ENCODE measurements around the gene STRAP. TPM values are rescaled to one million over a fixed set of nuclear protein-coding genes. Genes with fewer than 3 reads are reported as not detected.

STRAP gene
- polyA plus RNA-seq, 1 of the 3 experiments (the other 2 are of a cell fraction): 85.6 TPM

GRCh38 chr12:15882118-15882971, at the start of gene STRAP (continued):
- no peak for TF ChIP-seq REST (IDR thresholded peaks at IDR 0.05; ENCODE audit: low read depth, low read length)
- TF ChIP-seq, protein P1, sequence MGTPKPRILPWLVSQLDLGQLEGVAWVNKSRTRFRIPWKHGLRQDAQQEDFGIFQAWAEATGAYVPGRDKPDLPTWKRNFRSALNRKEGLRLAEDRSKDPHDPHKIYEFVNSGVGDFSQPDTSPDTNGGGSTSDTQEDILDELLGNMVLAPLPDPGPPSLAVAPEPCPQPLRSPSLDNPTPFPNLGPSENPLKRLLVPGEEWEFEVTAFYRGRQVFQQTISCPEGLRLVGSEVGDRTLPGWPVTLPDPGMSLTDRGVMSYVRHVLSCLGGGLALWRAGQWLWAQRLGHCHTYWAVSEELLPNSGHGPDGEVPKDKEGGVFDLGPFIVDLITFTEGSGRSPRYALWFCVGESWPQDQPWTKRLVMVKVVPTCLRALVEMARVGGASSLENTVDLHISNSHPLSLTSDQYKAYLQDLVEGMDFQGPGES (IDR thresholded peaks at IDR 0.05; ENCODE audit: low read depth, low read length): no peak
- no peak for TF ChIP-seq CTCF (IDR thresholded peaks at IDR 0.05)
- TF ChIP-seq POLR2AphosphoS5 (IDR thresholded peaks at IDR 0.05; ENCODE audit: low read depth, low read length): peak; percentile 98
- 0 out of 2 replicates have a peak, but pooled peaks have one; percentile 8 for TF ChIP-seq GATA2 (CRISPR knock-in tag; IDR thresholded peaks at IDR 0.05)
- TF ChIP-seq JUND (IDR thresholded peaks at IDR 0.05): no peak
- peak; percentile 91 for TF ChIP-seq GABPA (IDR thresholded peaks at IDR 0.05; ENCODE audit: low read depth)
- TF ChIP-seq MEF2A (IDR thresholded peaks at IDR 0.05; ENCODE audit: borderline replicate concordance, low read depth): no peak
- TF ChIP-seq TCF12 (IDR thresholded peaks at IDR 0.05): no peak

- H3K9me3 ChIP-seq: no peaks in the 10 kb centered on the region
- no peaks in the 10 kb centered on the region for H3K36me3 ChIP-seq (replicated peaks in 1 of 2; ENCODE audit: control insufficient read depth in 1 of 2, insufficient read depth in 2 of 2, low read length in 1 of 2)
- H3K9ac ChIP-seq: no peak overlapping the region
- no peaks in the 10 kb centered on the region for H3K27me3 ChIP-seq (ENCODE audit: insufficient read depth)
- CTCF ChIA-PET: no interaction called here
- H3K27ac ChIP-seq (ENCODE audit: low read depth in 2 of 2, low read length in 1 of 2): no peak overlapping the region
- POLR2A ChIA-PET: no interaction called here
- no peaks in the 10 kb centered on the region for H3K79me2 ChIP-seq (ENCODE audit: insufficient read depth)
- no peaks in the 10 kb centered on the region for H3K9me2 ChIP-seq
- no peak overlapping the region for H3K4me3 ChIP-seq (ENCODE audit: low read depth in 2 of 2, low read length in 1 of 2)
- WGBS (ENCODE audit: low lambda C conversion rate): 77% methylated on average over 4 of the region's 4 CpGs
- H3K4me1 ChIP-seq (ENCODE audit: control insufficient read depth in 1 of 2, insufficient read depth in 2 of 2, low read depth in 1 of 2, low read length in 1 of 2): peaks cover 0 to 13% of the 10 kb centered on the region in 2 experiments; a peak in 2 of 4 replicates
- no peaks in the 10 kb centered on the region for H4K20me1 ChIP-seq (ENCODE audit: insufficient read depth)
- H2AFZ ChIP-seq (ENCODE audit: low read depth): no peak overlapping the region
- no peak overlapping the region for H3K4me2 ChIP-seq
- no peak for DNase-seq
- H3F3A ChIP-seq (replicated peaks; ENCODE audit: insufficient read depth): peaks cover 16% of the 10 kb centered on the region
- TF ChIP-seq, protein P2, sequence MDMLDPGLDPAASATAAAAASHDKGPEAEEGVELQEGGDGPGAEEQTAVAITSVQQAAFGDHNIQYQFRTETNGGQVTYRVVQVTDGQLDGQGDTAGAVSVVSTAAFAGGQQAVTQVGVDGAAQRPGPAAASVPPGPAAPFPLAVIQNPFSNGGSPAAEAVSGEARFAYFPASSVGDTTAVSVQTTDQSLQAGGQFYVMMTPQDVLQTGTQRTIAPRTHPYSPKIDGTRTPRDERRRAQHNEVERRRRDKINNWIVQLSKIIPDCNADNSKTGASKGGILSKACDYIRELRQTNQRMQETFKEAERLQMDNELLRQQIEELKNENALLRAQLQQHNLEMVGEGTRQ (IDR thresholded peaks at IDR 0.05; ENCODE audit: borderline replicate concordance, low read depth, low read length): no peak
- no peak for TF ChIP-seq CHD2 (IDR thresholded peaks at IDR 0.05; ENCODE audit: low read length, partially characterized antibody)
- TF ChIP-seq, protein P3, sequence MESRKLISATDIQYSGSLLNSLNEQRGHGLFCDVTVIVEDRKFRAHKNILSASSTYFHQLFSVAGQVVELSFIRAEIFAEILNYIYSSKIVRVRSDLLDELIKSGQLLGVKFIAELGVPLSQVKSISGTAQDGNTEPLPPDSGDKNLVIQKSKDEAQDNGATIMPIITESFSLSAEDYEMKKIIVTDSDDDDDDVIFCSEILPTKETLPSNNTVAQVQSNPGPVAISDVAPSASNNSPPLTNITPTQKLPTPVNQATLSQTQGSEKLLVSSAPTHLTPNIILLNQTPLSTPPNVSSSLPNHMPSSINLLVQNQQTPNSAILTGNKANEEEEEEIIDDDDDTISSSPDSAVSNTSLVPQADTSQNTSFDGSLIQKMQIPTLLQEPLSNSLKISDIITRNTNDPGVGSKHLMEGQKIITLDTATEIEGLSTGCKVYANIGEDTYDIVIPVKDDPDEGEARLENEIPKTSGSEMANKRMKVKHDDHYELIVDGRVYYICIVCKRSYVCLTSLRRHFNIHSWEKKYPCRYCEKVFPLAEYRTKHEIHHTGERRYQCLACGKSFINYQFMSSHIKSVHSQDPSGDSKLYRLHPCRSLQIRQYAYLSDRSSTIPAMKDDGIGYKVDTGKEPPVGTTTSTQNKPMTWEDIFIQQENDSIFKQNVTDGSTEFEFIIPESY (IDR thresholded peaks at IDR 0.05; ENCODE audit: borderline replicate concordance, low read depth): no peak
- no peak for TF ChIP-seq RXRA (IDR thresholded peaks at IDR 0.05; ENCODE audit: borderline replicate concordance, low read depth)
- no peak for TF ChIP-seq ELF1 (IDR thresholded peaks at IDR 0.05)
- TF ChIP-seq, protein P4, sequence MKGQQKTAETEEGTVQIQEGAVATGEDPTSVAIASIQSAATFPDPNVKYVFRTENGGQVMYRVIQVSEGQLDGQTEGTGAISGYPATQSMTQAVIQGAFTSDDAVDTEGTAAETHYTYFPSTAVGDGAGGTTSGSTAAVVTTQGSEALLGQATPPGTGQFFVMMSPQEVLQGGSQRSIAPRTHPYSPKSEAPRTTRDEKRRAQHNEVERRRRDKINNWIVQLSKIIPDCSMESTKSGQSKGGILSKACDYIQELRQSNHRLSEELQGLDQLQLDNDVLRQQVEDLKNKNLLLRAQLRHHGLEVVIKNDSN (IDR thresholded peaks at IDR 0.05; ENCODE audit: borderline replicate concordance, low read depth): no peak
- TF ChIP-seq PBX3 (IDR thresholded peaks at IDR 0.05): no peak
- TF ChIP-seq, protein P1 (IDR thresholded peaks at IDR 0.05; ENCODE audit: low read depth, low read length): no peak
- no peak for TF ChIP-seq FOXJ3 (CRISPR knock-in tag; IDR thresholded peaks at IDR 0.05)
Observed at GRCh38 chr12:15834575-15834974, 47.6 kb upstream of the STRAP start.

All from SK-N-SH (cell line).